Muscle layer of colon (tissue), 2 donors: ENCODE measurements around the gene MOB1B.
"Not testable (repeated sequence)": the region's sequence is repeated elsewhere in the genome, so short reads cannot be mapped to it uniquely, and the experiment has no call there.

Source experiments
- H3K27ac ChIP-seq: one replicate; pipeline ENCODE4 v1.7.0; 2013; ENCODE audit warnings: low read depth, mild to moderate bottlenecking, low read length, moderate library complexity
- H3K27me3 ChIP-seq, 2 donors: one replicate each; pipeline ENCODE4 v1.7.0; 2013; ENCODE audit warnings: low read length in 2 of 2, mild to moderate bottlenecking in 2 of 2; ENCODE audit not compliant: insufficient read depth in 2 of 2, control insufficient read depth in 1 of 2
- H3K36me3 ChIP-seq: one replicate; pipeline ENCODE4 v1.7.0; 2013; ENCODE audit warnings: mild to moderate bottlenecking, low read length; ENCODE audit not compliant: insufficient read depth
- H3K4me1 ChIP-seq: one replicate; pipeline ENCODE4 v1.7.0; 2013; ENCODE audit warnings: mild to moderate bottlenecking, low read length; ENCODE audit not compliant: insufficient read depth
- H3K4me3 ChIP-seq, 2 donors: one replicate each; pipeline ENCODE4 v1.7.0; 2013; ENCODE audit warnings: low read length in 2 of 2, low read depth in 1 of 2, mild to moderate bottlenecking in 1 of 2, moderate library complexity in 1 of 2
- H3K9ac ChIP-seq: one replicate; pipeline ENCODE4 v1.7.0; 2013; ENCODE audit warnings: low read length
- H3K9me3 ChIP-seq: one replicate; pipeline ENCODE4 v1.7.0; 2013; ENCODE audit warnings: mild to moderate bottlenecking, low read length
- donor health status: abdominal sarcoma.
- donor health status: Adenocarcinoma of cecum.

Gene MOB1B

DNA sequence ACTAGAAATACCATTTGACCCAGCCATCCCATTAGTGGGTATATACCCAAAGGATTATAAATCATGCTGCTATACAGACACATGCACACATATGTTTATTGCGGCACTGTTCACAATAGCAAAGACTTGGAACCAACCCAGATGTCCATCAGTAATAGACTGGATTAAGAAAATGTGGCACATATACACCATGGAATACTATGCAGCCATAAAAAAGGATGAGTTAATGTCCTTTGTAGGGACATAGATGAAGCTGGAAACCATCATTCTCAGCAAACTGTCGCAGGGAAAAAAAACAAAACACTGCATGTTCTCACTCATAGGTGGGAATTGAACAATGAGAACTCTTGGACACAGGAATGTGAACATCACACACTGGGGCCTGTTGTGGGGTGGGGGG, 115.2 kb downstream of the MOB1B start:
- H3K36me3 ChIP-seq, H3K9ac ChIP-seq, H3K27ac ChIP-seq, H3K4me3 ChIP-seq, H3K4me1 ChIP-seq, H3K27me3 ChIP-seq, H3K9me3 ChIP-seq: not testable (repeated sequence)

DNA sequence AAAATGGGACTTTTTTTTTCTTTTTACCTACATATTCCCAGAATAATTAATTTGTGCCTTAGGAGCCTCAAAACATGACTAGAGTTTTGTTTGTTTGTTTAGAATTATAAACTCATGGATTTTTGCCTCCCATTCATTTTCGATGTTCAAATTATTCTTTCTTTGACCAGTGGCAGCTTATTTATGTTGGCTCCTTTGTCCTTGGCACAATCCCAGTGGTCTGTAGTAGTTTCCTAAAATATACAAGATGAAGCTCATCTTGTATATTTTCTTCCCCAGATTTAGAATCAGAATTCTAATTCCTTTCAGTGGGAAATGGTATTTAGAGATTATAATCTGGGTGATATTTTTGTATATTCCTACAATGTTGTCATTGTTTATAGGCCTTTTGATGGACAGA, 118.4 kb downstream of the MOB1B start:
- Histone ChIP-seq H3K27me3 (no peaks in the 10 kb centered on the region), H3K9ac (no peak overlapping the region), H3K27ac (no peak overlapping the region), H3K9me3 (no peaks in the 10 kb centered on the region), H3K36me3 (no peaks in the 10 kb centered on the region), H3K4me1 (no peaks in the 10 kb centered on the region), H3K4me3 (no peak overlapping the region)

DNA sequence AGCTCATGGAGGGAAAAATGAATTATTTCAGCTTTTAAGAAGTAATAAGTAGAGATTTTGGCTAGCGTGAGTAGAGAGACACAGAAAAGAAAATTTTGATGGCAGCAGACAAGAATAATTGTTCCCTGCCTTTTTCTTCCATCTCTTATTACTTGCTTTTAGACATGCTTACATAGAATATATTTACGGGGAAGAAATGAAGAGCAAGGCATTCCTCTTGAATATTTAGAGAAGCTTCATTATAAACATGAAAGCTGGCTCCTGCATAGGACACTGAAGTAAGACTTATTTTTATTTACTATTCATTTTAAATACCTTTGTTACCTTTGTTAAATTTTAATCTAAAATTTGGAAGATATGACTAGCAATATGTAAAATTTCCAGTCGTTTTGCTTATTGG, 123.5 kb downstream of the MOB1B start:
- no peaks in the 10 kb centered on the region for H3K27me3 ChIP-seq
- no peaks in the 10 kb centered on the region for H3K4me1 ChIP-seq
- no peak overlapping the region for H3K4me3 ChIP-seq
- peaks cover 3% of the 10 kb centered on the region for H3K36me3 ChIP-seq
- no peaks in the 10 kb centered on the region for H3K9me3 ChIP-seq
- H3K9ac ChIP-seq, result no peak overlapping the region
- no peak overlapping the region for H3K27ac ChIP-seq

DNA sequence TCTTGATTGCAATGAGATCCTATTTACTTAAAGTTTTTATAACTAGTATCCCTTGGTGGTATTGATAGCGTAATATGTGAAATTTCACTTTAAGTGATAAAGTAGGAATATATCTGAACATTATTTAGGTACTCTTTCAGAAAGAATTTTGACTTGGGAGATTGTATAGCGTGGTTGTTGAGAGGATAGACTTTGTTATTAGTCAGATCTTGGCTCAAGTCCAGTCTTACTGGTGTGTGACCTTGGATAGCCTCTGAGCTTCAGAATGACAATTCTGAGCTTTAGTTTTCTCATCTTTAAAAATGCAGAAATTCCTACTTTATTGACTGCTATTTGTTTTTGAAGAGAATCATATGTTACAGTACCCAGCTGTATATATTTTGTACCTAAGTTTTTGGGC, 123.9 kb downstream of the MOB1B start:
- Histone ChIP-seq H3K36me3 (peaks cover 3% of the 10 kb centered on the region), H3K4me1 (no peaks in the 10 kb centered on the region), H3K27ac (no peak overlapping the region), H3K9ac (no peak overlapping the region), H3K9me3 (no peaks in the 10 kb centered on the region), H3K4me3 (no peak overlapping the region), H3K27me3 (no peaks in the 10 kb centered on the region)

DNA sequence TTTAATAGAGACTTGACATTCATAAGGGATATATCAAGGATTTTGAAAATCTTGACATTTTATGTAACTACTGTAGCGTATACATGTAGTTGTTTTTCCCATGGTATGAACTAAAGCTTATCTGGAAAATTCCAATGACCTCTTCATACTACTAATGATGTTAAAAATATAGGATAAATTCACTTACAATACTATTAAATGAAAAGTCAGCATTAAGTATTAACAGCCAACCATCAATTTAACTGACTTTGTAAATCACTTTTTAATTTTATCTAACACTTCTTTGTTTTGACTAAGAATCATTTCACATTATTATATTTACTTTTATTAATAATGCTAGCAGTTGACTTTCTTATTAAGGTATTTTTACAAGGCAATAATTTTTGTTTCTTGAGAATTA, 125.4 kb downstream of the MOB1B start:
- Histone ChIP-seq H3K9ac (no peak overlapping the region), H3K4me3 (no peak overlapping the region), H3K4me1 (no peaks in the 10 kb centered on the region), H3K27me3 (no peaks in the 10 kb centered on the region), H3K27ac (no peak overlapping the region), H3K9me3 (no peaks in the 10 kb centered on the region), H3K36me3 (peaks cover 3% of the 10 kb centered on the region)

DNA sequence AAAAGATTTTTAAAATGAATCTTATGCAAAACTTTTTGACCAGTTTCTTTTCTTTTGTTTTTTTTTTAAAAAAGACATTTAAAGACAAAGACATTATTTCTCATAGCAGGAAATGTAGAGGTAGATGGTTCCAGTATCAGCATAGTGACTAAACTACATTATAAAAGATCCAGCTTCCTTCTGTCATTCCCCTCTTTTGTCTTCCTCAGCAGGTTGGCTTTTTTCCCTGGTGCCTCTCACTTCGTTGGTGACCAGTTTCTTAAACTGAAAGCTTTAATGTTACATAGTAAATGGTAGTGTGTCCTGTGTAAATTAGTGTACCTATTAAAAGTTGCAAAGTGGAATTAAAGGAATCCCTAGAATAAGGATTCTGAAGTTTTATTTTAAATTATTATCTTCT, 127.3 kb downstream of the MOB1B start:
- Histone ChIP-seq H3K4me3 (no peak overlapping the region), H3K9ac (no peak overlapping the region), H3K27ac (no peak overlapping the region), H3K4me1 (no peaks in the 10 kb centered on the region), H3K27me3 (no peaks in the 10 kb centered on the region), H3K9me3 (no peaks in the 10 kb centered on the region), H3K36me3 (peaks cover 3% of the 10 kb centered on the region)

DNA sequence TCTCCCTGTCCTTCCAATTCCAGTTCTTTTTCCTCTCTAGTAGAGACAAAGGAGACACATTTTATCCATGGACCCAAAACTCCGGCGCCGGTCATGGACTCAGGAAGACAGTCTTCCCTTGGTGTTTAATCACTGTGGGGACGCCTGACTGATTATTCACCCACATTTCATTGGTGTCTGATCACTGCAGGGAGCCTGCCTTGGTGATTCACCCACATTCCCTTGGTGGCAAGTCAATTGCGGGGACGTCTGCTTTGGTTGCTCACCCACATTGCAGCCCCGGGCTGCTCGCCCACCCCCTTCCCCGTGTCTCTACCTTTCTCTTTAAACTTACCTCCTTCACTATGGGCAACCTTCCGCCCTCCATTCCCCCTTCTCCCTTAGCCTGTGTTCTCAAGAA, 129.9 kb downstream of the MOB1B start:
- not testable (repeated sequence) for H3K4me1 ChIP-seq, H3K9me3 ChIP-seq, H3K36me3 ChIP-seq, H3K4me3 ChIP-seq, H3K27ac ChIP-seq, H3K9ac ChIP-seq, H3K27me3 ChIP-seq
